Coronary artery (tissue), 2 donors: ENCODE measurements around the gene FRAS1.

Source experiments
- DNase-seq: peaks from one replicate; pipeline ENCODE4 v3.0.0-alpha.2; 2017; ENCODE audit warnings: low spot score
- H3K27ac ChIP-seq, 2 donors: fragments of 200-600 bp; sonication (generic); one replicate each; pipeline ENCODE4 v1.5.1; 2016 to 2019
- H3K4me3 ChIP-seq: fragments of 200-600 bp; sonication (generic); 2 replicates; pipeline ENCODE4 v1.5.1; 2016; ENCODE audit warnings: mild to moderate bottlenecking, moderate library complexity
- CTCF ChIP-seq: fragments of 200-600 bp; sonication (generic); IDR thresholded peaks from one replicate; pipeline ENCODE4 v1.5.1; 2019; ENCODE audit warnings: antibody characterized with exemption

The FRAS1 gene

GRCh38 chr4:78528327-78528726 is 471.2 kb downstream of the FRAS1 start:
- DNase-seq, result no peak
- no peak for TF ChIP-seq CTCF
- no peak overlapping the region for H3K4me3 ChIP-seq
- no peak overlapping the region for H3K27ac ChIP-seq

- no peak for TF ChIP-seq CTCF
- H3K4me3 ChIP-seq, result no peak overlapping the region
- H3K27ac ChIP-seq, result no peak overlapping the region
- DNase-seq, result no peak
Measured at GRCh38 chr4:78529569-78530209, 472.6 kb downstream of the FRAS1 start.

- Histone ChIP-seq H3K4me3 (no peak overlapping the region), H3K27ac (no peak overlapping the region)
- no peak for TF ChIP-seq CTCF
- DNase-seq, result no peak
Measured at GRCh38 chr4:78532046-78532445, 474.9 kb downstream of the FRAS1 start.

GRCh38 chr4:78533854-78534253 is 476.7 kb downstream of the FRAS1 start:
- DNase-seq, result no peak
- no peak for TF ChIP-seq CTCF
- Histone ChIP-seq H3K4me3 (no peak overlapping the region), H3K27ac (no peak overlapping the region)

- H3K4me3 ChIP-seq, result no peak overlapping the region
- no peak overlapping the region for H3K27ac ChIP-seq
- DNase-seq, result no peak
- TF ChIP-seq CTCF, result no peak
Measured at GRCh38 chr4:78534286-78534955, 477.3 kb downstream of the FRAS1 start.

GRCh38 chr4:78542373-78542772 is 485.2 kb downstream of the FRAS1 start:
- TF ChIP-seq CTCF, result no peak
- Histone ChIP-seq H3K27ac (no peak overlapping the region), H3K4me3 (no peak overlapping the region)
- no peak for DNase-seq
